GM12872 (cell line): Measurements from ENCODE around the gene HSPA5.

Source experiments
- CTCF ChIP-seq: IDR thresholded peaks from 3 replicates; pipeline ENCODE4 v1.5.1; 2011; ENCODE audit warnings: low read depth, mild to moderate bottlenecking, low read length, moderate library complexity; ENCODE audit not compliant: insufficient read depth

HSPA5 gene

GRCh38 chr9:125258160-125258785 lies 17.1 kb upstream of the HSPA5 start:
- no peak for TF ChIP-seq CTCF

- TF ChIP-seq CTCF: peak; percentile 33; the same call in 2 of the 3 replicates
These were observed 14.7 kb upstream of the HSPA5 start for GRCh38 chr9:125255781-125256391.

GRCh38 chr9:125254231-125254630 lies 13.1 kb upstream of the HSPA5 start:
- TF ChIP-seq CTCF: no peak

- no peak for TF ChIP-seq CTCF
These were observed 5.1 kb upstream of the HSPA5 start for GRCh38 chr9:125246261-125246667.

DNA sequence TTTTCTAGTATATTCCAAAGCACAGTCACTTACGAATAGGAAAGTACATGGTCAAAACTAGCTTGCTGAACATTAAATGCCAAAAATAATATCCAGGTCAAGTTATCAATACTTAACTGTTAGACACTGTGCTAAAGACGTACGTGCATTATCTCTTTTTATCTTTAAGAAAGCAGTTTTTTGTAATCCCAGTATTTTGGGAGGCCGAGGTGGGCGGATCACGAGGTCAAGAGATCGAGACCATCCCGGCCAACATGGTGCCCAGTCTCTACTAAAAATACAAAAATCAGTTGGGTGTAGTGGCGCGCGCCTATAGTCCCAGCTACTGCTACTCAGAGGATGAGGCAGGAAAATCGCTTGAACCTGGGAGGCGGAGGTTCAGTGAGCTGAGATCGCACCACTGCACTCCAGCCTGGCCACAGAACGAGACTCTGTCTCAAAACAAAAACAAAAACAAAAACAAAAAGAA lies 2.7 kb upstream of the HSPA5 start:
- TF ChIP-seq CTCF: no peak

DNA sequence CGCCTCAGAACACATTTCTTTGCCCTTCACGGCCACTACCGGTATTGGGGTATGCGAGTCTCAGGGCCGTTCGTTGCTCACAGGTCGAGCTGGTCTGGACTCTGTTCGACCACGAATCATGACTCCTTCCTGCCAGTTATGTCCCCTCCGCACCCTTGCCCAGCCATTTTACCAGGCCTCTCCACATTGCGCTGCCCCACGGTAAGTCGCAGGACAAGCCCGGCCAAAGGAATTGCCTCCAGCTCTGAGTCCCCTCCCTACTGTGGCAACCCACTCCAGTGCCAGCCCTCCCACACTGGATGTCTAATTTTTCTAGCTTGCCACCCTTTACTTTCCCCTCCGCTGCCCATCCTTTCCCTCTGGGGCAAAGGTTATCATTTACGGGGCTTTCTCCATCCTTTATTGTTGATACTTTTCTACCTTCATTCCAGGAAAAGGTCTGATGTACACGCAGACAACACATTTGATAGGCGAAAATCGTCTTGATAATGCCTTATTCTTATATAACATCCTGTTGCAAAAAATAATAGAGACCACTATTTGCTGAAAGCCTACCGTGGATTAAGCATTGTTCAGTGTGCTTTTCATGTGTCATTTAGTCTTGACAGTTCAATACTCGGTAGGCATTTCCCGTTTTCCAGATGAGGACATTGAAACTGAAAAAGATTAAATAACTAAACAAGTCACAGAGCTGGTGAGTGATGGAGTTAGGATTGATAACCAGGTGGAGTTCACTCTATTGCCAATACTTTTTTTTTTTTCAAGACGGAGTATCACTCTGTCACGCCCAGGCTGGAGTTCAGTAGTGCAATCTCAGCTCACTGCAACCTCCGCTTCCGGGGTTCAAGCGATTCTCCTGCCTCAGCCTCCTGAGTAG lies 958 bp upstream of the HSPA5 start:
- TF ChIP-seq CTCF: no peak

- TF ChIP-seq CTCF: no peak; the same call in 2 of the 3 replicates
These were observed 519 bp downstream of the HSPA5 start for GRCh38 chr9:125240649-125240999.
